HG03066 (cell line): ENCODE results near the gene NOSTRIN.
A peak's percentile ranks its signal among the peaks of the same experiment; 100 is the strongest.
"Not testable (repeated sequence)": the region's sequence is repeated elsewhere in the genome, so short reads cannot be mapped to it uniquely, and the experiment has no call there.

Experiments
- ATAC-seq: cut with Tn5 transposase; IDR thresholded peaks from one replicate; pipeline ENCODE4 v1.9.1; 2021; ENCODE audit warnings: low read depth; ENCODE audit not compliant: unreplicated experiment

The NOSTRIN gene

DNA sequence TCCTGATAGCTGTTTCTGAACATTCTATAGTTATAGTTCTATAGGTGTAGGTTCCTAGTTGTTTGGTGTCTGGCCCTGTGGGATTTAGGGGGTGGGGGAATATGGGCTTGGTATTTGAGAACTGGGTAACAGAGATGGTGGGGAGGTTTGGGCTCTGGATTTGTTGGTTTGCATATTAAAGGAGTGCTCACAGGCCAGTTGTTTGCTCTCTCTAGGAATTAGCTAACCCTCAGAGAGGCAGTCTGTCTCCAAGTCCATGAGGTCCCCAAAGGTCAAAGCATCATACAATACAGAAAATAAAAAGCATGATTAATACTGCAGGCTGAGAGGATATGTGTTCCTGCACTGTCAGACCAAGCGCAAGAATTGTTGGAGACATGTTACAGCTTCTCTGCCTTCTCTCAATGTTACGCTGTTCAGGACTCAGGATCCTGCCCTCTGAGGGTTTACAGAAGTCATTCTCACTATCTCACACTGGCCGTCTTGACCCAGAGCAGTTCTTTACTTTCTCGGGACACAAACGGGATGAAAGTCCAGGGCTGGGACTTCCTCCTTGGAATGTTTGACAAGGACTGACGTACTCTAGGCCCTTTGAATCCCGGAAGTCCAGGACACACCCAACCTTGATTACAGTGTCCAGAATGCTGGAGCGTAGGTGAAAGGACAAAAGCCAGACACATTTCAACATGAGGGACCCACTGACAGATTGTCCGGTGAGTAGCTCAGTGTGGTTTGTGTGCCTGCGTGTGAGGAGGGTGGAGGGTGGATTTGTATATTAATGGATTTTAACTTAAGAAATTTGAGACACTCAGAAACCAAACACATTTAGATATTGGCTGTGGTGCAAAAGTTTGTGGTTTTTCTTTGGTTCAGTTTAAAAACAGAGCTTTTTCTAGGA, at the start of gene NOSTRIN:
NOSTRIN (plus strand) TSS at position 677 of the 898 bp plus-strand sequence; CDS start at position 687, 10 bp downstream.
- ATAC-seq, result no peak

DNA sequence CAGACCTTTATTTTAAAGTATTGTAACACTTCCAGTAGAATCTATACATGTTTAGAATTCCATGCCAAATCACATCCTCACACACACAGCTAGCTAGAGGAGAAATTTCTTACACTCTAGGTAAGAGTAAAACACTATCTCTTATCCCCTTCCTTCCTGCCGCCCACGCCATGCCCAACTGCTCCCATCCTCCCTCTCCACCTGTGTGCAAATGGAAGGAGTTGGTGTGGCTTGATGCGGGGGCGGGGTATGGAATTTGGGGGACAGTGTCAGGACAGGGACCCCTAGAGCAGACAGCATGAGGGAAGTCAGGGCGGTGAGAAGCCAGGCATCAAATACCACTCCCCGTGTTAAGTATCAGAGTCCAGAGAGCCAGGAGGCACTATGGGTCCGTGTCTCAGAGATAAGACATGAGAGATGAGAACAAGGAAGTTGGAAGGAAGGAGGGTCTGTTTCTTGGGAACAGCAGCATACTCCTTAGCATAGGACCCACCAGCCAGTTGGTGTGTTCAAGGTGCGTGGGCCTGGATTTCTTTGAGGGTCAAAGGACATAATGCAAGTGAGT, 48.6 kb upstream of the NOSTRIN start:
- no peak for ATAC-seq

- ATAC-seq, result no peak
Observed at GRCh38 chr2:168757223-168757622, 45.2 kb upstream of the NOSTRIN start.

DNA sequence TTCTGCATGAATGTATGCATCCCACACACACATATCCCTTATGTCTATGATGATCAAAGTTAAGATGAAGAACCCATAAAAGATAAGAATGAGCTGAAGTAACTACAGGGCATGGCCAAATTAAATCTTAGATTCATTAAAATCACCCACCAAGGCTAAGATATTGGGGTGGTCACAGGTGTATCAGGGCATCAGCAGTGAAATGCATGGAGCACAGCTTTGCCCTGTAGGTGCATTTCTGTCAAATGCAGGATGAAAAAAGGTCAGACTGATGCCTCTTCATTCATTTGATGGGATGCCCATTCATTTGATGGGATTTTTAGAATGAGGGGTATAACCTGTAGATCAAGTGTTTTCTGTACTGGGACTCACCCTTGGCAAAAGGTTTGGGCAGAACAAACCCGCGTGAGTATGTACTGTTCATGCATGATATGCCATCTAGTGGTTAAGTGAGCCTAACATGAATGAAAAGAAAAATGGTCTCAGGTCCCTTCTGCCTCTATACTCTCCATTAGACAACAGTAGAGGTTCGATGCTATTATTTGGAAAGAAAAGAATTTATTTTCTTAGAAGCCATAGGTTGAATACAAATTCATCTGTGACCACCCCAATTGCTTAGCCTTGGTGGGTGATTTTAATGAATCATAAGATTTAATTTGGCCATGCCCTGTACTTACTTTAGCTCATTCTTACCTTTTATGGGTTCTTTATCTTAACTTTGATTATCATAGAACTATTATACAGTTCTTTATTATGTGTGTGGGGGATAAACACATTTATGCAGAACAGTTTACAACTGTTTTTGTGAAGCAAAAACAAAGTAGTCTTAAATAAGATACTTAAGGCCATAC, 43.2 kb upstream of the NOSTRIN start:
- ATAC-seq, result peak; percentile 83

- ATAC-seq, result no peak
Observed at GRCh38 chr2:168765401-168765800, 37.0 kb upstream of the NOSTRIN start.

- no peak for ATAC-seq
Observed at GRCh38 chr2:168766600-168766999, 35.8 kb upstream of the NOSTRIN start.

DNA sequence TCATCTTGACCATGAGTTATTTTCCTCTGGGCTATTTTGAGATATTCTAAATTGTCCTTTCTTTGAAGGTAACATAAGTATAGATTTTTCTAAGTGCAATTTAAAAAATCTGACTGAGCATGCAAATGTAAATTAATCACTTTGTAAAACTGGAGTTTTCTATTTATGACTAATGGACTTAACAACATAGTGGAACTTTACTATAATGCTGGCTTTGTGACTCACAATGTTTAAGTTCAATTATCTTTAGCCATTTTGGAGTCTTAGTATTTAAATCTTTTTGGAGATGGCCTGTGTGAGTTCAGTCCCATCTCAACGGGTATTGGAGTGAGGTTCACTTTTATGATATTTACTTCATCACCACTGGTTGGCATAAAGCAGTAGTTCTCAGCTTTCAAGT, 35.2 kb upstream of the NOSTRIN start:
- no peak for ATAC-seq

DNA sequence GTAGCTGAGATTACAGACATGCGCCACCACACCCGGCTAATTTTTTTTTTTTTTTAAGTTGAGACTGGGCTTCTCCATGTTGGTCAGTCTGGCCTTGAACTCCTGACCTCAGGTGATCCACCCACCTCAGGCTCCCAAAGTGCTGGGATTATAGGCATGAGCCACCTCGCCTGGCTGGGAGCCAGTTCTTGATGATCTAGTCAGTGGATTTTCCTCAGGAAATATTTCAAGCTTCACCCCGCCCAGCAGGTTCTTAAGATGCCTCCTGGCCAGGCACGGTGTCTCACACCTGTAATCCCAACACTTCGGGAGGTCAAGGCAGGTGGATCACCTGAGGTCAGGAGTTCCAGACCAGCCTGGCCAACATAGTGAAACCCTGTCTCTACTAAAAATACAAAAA, 34.1 kb upstream of the NOSTRIN start:
- ATAC-seq, result not testable (repeated sequence)

GRCh38 chr2:168770796-168771195, 31.6 kb upstream of the NOSTRIN start:
- ATAC-seq, result no peak

- no peak for ATAC-seq
Observed at GRCh38 chr2:168772704-168773103, 29.7 kb upstream of the NOSTRIN start.

GRCh38 chr2:168773128-168773527, 29.3 kb upstream of the NOSTRIN start:
- ATAC-seq, result no peak

GRCh38 chr2:168773719-168774521, 28.5 kb upstream of the NOSTRIN start:
- ATAC-seq, result no peak

DNA sequence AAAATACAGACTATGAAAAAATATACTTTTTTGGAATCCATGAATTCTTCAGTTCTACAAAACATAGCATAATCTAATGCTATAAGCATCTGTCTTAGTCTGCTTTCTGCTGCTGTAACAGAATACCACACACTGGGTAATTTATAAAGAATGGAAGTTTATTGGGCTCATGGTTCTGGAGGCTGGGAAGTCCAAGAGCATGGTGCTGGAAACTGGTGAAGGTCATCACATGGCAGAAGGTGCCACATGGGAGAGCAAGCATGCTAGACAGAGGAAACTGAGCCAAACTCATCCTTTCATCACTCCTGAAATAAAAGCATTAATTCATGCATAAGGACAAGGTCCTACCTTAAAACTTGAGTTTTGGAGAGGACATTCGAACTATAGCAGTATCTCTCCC, 26.6 kb upstream of the NOSTRIN start:
- ATAC-seq, result no peak

DNA sequence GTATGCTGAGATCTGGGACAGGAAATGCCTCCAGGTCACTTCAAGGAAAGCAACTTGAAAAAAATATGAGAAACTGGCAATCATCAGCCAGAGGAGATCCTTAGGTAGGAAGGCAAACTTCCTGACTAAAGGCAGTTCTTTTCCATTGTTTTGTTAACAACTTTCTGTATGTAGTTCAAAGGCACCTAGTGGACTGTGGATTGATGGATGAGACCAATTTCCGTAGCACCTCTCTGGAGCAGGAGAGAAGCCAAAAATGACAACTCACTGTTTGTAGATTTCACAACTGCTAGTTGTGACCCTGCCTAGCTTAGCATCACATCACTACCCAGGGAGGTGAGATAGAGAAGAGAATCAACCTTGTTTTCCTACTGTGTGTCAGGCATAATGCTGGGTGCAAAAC, 21.8 kb upstream of the NOSTRIN start:
- no peak for ATAC-seq

- ATAC-seq, result no peak
Observed at GRCh38 chr2:168781191-168781817, 21.1 kb upstream of the NOSTRIN start.

DNA sequence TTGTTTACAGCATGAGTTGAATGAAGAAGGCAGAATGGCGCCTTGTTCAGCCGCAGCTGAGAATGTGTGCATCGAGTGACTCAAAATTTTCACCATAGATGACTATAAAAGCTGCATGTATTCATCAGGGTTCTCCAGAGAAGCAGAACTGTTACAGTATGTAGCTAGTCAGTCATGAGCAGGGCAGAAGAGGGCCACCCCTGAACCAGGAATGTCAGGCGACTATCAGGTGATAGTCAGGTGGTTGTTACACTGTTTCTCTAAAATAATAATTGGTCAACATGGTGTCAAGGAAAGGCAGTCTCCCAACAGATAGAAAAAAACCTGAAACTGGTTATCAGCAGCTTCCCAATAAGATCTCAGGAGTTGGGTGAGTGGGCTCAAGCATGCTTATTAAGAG, 20.2 kb upstream of the NOSTRIN start:
- no peak for ATAC-seq

DNA sequence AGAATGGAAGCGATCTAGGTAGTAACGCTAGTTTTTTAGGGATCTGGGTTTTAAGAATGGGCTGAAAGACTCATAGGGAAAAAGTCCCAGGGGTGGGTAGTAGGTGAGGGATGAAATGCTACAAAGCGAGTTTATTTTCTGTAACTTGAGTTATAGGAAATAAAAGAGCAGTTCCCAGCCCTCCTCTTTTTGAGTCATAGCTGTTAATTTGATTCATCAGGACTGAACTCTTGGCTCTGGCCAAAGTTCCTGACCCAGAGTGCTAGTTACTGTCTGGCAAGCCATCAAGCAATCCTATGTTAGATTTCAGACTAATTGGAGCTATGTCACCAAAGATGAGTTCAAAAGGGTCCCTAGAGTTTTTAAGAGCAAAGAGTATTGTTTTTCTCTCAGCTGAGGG, 17.4 kb upstream of the NOSTRIN start:
- no peak for ATAC-seq

DNA sequence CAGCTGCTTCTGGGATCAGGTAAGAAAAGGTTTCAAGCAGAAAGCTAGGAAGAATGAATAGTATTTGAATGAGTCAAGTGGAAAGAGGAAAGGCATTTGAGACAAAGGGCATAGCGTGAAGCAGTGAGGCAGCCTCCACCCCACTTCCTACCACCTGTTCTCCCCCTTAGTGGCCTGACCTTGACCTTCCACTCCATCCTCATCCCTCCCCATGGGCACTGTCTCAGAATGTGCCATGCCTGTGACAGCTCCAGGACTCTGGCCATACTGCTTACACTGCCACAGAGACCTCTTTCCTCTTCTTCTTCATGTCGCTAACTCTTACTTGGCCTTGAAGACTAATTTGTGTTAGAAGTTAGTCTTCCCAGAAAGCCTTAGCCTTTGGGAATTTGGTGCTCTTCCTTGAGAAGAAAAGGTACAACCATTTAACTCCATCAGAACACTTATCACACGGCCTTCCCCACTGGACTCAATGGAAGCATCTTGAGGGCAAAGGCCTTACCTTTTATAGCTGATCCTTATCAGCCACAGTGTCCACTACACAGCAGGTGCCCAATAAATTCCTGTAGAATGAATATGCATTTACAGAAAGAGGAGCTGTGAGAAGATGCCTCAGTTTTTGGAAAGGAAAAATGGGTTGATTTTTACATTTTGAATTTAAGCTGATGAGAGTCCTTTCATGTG, 15.2 kb upstream of the NOSTRIN start:
- no peak for ATAC-seq

GRCh38 chr2:168787782-168788376, 14.6 kb upstream of the NOSTRIN start:
- no peak for ATAC-seq
